ENCODE measurements around the gene KHNYN. TPM values are rescaled to one million over a fixed set of nuclear protein-coding genes. Genes with fewer than 3 reads are reported as not detected.

The KHNYN gene
- 62.2 and 90.7 TPM in 2 replicates for total RNA-seq
- 34.7 and 35.7 TPM in 2 replicates for polyA plus RNA-seq

DNA sequence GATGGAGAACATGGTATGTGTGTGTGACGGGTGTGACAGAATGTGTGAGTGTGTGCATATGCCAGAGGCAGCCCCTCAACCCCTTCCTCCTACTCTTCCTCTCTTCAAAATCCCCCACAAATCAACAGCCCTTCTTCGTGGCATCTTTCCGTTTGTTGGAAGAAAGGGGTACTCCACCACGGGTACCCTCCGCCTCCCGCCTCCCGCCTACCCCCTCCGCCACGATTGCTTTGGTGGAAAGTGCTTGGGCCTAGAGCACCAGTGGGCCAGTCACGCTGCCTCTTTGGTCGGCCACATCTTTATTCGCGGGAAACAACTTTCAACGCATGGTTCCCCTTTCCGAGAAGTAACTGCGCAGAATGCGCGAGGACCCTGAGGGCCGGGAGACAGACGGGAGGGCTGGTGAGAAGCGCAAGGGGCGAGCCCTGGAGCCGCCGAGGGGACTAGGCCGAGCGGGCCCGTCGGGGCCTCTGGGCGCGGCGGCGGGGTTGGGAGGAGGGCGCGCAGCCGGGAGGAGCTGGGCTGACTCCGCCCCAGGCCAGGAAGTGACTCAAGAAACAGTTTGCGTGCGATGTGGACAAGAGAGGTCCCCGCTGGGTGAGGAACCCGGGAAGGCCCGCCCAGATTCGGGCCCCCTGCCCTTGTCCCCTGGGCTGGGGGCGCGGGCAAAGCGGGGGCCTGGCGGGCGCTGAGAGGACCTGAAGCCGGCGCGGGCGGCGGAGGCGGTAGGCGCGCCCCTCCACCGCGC is at the start of gene KHNYN, which contains the start of gene CBLN3:
Gene KHNYN (plus strand): TSS at position 560 of the 748 bp plus-strand sequence. CDS start 777 bp downstream, outside the sequence.
Gene CBLN3 (minus strand): TSS at position 274 of the 748 bp plus-strand sequence. CDS start 614 bp downstream, outside the sequence.
- Histone ChIP-seq H3K27me3 (no peaks in the 10 kb centered on the region), H3K4me3 (peak within 1 kb of the TSS; percentile 66), H3K27ac (peak within 1 kb of the TSS; percentile 93), H3K4me1 (ENCODE audit: low read depth) (peaks cover 9% of the 10 kb centered on the region), H3K9me3 (ENCODE audit: low read depth) (no peaks in the 10 kb centered on the region), H3K36me3 (peaks cover 18% of the 10 kb centered on the region)
- DNase-seq (ENCODE audit: low read depth in 1 of 2, low spot score in 1 of 2) = peak; percentile 93 to 96
- TF ChIP-seq, protein P1, sequence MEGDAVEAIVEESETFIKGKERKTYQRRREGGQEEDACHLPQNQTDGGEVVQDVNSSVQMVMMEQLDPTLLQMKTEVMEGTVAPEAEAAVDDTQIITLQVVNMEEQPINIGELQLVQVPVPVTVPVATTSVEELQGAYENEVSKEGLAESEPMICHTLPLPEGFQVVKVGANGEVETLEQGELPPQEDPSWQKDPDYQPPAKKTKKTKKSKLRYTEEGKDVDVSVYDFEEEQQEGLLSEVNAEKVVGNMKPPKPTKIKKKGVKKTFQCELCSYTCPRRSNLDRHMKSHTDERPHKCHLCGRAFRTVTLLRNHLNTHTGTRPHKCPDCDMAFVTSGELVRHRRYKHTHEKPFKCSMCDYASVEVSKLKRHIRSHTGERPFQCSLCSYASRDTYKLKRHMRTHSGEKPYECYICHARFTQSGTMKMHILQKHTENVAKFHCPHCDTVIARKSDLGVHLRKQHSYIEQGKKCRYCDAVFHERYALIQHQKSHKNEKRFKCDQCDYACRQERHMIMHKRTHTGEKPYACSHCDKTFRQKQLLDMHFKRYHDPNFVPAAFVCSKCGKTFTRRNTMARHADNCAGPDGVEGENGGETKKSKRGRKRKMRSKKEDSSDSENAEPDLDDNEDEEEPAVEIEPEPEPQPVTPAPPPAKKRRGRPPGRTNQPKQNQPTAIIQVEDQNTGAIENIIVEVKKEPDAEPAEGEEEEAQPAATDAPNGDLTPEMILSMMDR (IDR thresholded peaks at IDR 0.05; ENCODE audit: low read depth, low read length) = no peak

DNA sequence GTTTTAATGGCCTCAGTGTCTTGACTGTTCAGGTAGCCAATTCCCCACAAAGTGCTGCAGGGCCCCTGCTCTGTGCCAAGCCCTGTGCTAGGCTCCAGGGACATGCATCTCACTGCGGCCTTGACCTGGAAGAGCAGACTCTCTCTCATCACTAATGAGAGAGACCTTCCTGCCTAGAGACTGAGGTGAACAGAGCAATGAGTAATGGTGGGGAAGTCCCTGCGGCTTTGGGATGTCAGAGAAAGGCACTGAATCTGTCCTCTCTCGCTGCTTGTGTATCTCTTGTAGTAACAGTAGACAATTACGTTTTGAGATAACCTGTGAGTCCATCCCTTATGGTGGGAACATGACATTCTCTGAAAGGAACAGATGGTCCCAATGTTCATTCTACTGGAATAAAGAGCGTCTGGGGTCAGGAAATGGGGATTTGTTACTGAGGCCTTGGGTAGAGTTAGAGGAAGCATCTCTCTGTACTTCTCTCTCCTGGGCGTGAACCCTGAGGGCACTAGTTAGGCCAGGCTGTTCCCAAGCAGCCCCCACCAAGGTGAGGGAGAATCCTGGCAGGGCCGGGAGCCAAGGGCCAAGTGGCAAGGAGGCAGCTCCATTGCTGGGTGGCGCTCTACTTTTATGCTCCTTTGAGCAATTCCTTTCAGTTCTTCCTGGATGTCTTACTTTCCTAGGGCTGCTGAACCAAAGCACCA is 48.2 kb upstream of the KHNYN start:
- Histone ChIP-seq H3K9me3 (ENCODE audit: low read depth) (no peaks in the 10 kb centered on the region), H3K27ac (no peak overlapping the region), H3K36me3 (no peaks in the 10 kb centered on the region), H3K27me3 (no peaks in the 10 kb centered on the region), H3K4me1 (ENCODE audit: low read depth) (no peaks in the 10 kb centered on the region), H3K4me3 (no peak overlapping the region)
- no peak for DNase-seq (ENCODE audit: low read depth in 1 of 2, low spot score in 1 of 2)
- TF ChIP-seq, protein P1 (IDR thresholded peaks at IDR 0.05; ENCODE audit: low read depth, low read length) = no peak

- no peaks in the 10 kb centered on the region for H3K36me3 ChIP-seq
- no peaks in the 10 kb centered on the region for H3K27me3 ChIP-seq
- no peak overlapping the region for H3K4me3 ChIP-seq
- H3K9me3 ChIP-seq (ENCODE audit: low read depth) = no peaks in the 10 kb centered on the region
- H3K27ac ChIP-seq = no peak overlapping the region
- H3K4me1 ChIP-seq (ENCODE audit: low read depth) = no peaks in the 10 kb centered on the region
- no peak for DNase-seq (ENCODE audit: low read depth in 1 of 2, low spot score in 1 of 2)
- TF ChIP-seq, protein P1 (IDR thresholded peaks at IDR 0.05; ENCODE audit: low read depth, low read length) = no peak
Observed at GRCh38 chr14:24382064-24382371, 47.7 kb upstream of the KHNYN start.

GRCh38 chr14:24384169-24384568 is 45.6 kb upstream of the KHNYN start:
- DNase-seq (ENCODE audit: low read depth in 1 of 2, low spot score in 1 of 2) = no peak
- Histone ChIP-seq H3K4me1 (ENCODE audit: low read depth) (no peaks in the 10 kb centered on the region), H3K9me3 (ENCODE audit: low read depth) (no peaks in the 10 kb centered on the region), H3K27me3 (no peaks in the 10 kb centered on the region), H3K36me3 (no peaks in the 10 kb centered on the region), H3K27ac (no peak overlapping the region), H3K4me3 (no peak overlapping the region)
- TF ChIP-seq, protein P1 (IDR thresholded peaks at IDR 0.05; ENCODE audit: low read depth, low read length) = no peak

- no peaks in the 10 kb centered on the region for H3K4me1 ChIP-seq (ENCODE audit: low read depth)
- TF ChIP-seq, protein P1 (IDR thresholded peaks at IDR 0.05; ENCODE audit: low read depth, low read length) = no peak
- no peaks in the 10 kb centered on the region for H3K27me3 ChIP-seq
- no peaks in the 10 kb centered on the region for H3K9me3 ChIP-seq (ENCODE audit: low read depth)
- no peak overlapping the region for H3K4me3 ChIP-seq
- no peak for DNase-seq (ENCODE audit: low read depth in 1 of 2, low spot score in 1 of 2)
- no peak overlapping the region for H3K27ac ChIP-seq
- H3K36me3 ChIP-seq = no peaks in the 10 kb centered on the region
Observed at GRCh38 chr14:24385524-24385923, 44.2 kb upstream of the KHNYN start.
